ENCODE data around the gene KCTD17.

The KCTD17 gene

DNA sequence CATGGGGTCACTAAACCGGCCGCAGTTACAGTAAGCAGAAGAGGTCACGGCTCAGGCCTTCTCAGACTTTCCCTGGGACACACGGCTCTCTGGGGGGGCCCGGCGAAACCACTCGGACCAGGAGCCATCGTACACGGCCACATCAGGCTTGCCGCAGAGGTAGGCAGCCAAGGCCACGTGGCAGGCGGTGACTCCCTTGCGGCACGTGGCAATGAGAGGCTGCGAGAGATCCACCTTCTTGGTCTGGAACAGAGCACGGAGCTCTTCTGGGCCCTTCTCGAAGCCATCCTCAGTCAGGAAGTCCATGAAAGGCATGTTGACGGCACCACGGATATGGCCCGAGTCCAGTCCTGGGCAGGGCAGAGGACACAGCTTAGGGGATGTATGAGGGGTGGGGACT is 40.6 kb upstream of the KCTD17 start:
- TF ChIP-seq, protein P1, sequence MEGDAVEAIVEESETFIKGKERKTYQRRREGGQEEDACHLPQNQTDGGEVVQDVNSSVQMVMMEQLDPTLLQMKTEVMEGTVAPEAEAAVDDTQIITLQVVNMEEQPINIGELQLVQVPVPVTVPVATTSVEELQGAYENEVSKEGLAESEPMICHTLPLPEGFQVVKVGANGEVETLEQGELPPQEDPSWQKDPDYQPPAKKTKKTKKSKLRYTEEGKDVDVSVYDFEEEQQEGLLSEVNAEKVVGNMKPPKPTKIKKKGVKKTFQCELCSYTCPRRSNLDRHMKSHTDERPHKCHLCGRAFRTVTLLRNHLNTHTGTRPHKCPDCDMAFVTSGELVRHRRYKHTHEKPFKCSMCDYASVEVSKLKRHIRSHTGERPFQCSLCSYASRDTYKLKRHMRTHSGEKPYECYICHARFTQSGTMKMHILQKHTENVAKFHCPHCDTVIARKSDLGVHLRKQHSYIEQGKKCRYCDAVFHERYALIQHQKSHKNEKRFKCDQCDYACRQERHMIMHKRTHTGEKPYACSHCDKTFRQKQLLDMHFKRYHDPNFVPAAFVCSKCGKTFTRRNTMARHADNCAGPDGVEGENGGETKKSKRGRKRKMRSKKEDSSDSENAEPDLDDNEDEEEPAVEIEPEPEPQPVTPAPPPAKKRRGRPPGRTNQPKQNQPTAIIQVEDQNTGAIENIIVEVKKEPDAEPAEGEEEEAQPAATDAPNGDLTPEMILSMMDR (IDR thresholded peaks at IDR 0.05; ENCODE audit: low read depth, low read length) = no peak
- DNase-seq (ENCODE audit: extremely low read depth, low read depth) = no peak

- DNase-seq (ENCODE audit: extremely low read depth, low read depth) = no peak
- TF ChIP-seq, protein P1 (IDR thresholded peaks at IDR 0.05; ENCODE audit: low read depth, low read length) = no peak
These were observed 40.1 kb upstream of the KCTD17 start for GRCh38 chr22:37011472-37011871.

DNA sequence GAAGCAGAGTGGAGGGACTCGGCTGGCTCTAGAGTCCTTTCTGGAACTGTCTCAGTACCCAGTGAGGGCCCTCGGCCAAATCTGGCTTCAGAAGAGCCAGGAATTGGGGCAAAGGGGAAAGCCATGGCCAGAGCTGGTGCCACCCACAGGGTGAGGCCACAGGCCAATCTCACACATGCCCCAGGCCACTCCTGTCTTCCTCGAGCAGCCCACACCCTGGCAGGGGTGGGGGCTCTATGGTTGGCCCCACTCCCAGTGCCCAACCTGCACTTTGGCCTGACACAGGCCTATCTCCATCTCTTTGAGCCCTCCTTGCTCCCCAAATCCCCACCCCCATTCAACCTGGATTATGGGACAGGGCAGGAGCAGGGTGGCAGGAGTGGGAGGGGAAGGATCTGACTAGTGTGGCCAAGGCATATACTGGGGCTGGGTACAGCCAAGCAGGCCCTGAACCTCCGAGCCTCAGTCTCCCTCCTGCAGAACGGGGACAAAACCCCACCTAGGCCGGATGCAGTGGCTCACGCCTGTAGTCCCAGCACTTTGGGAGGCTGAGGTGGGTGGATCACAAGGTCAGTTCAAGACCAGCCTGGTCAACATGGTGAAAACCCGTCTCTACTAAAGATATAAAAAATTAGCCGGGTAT is 39.2 kb upstream of the KCTD17 start:
- TF ChIP-seq, protein P1 (IDR thresholded peaks at IDR 0.05; ENCODE audit: low read depth, low read length) = no peak
- DNase-seq (ENCODE audit: extremely low read depth, low read depth) = no peak

DNA sequence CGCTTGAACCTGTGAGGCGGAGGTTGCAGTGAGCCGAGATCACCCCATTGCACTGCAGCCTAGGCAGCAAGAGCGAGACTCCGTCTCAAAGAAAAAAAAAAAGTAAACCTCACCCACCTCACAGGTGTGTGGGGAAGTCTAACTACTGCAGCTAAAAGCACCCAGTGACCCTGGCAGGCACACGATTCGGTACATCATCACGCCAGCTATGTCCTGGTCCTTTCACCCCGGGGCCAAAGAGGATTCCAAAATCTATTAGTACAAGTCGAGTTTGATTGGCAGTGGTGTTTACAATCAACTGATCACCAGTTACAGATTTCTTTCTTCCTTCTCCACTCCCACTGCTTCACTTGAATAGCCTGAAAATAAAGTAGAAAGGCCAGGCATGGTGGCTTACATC is 38.6 kb upstream of the KCTD17 start:
- TF ChIP-seq, protein P1 (IDR thresholded peaks at IDR 0.05; ENCODE audit: low read depth, low read length) = no peak
- DNase-seq (ENCODE audit: extremely low read depth, low read depth) = no peak

- TF ChIP-seq, protein P1 (IDR thresholded peaks at IDR 0.05; ENCODE audit: low read depth, low read length) = no peak
- DNase-seq (ENCODE audit: extremely low read depth, low read depth) = no peak
These were observed 37.1 kb upstream of the KCTD17 start for GRCh38 chr22:37014415-37014806.

DNA sequence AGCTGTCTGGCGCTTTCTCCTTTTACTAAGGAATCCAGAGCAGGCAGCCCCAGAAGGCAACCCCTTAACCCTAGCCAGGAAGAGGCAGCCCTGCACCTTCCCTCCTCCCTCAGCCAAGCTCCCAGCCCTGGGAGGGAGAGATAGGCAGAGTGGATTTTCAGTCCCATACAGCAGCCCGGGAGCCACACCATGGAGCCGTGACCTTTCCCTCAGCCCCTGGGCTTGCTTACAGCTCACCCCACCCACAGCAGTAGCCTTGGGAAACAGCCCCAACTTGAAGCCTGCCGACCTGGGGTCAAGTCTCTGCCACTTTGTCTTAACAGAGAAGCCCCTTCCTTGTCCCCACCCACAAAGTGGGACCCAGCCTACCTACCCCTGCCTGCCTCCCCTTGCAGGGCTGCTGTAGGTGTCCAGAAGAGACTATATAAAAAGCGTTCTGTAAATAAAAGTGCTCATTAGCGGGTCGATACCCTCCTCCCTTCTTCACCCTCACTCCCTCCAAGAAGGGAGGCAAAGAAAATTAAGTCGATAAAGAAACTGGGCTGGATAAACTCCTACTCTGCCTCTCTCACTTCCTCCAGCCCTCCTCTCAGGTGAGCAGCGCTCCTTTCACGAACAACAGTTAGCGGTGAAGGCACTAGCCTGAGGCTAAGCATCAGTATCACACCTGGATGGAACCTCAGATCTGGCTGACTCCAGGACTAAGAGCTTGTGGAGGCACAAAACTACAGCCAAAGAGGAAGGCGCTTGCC is 36.5 kb upstream of the KCTD17 start:
- no peak for DNase-seq (ENCODE audit: extremely low read depth, low read depth)
- TF ChIP-seq, protein P1 (IDR thresholded peaks at IDR 0.05; ENCODE audit: low read depth, low read length) = no peak

DNA sequence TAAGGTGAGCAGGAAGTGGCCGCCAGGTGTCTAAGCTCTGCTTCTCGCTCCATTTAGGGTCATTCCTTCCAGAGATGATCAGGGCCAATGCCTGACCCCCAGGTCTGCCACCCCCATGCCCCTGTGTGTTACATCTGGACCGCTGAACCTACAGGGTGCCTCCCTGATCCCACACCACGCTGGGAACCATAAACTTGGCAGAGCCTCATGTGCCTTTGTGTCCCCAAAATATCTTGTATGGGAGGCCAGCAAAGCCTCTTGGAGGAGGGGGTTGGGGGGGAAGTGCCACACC is 36.0 kb upstream of the KCTD17 start:
- TF ChIP-seq, protein P1 (IDR thresholded peaks at IDR 0.05; ENCODE audit: low read depth, low read length) = no peak
- DNase-seq (ENCODE audit: extremely low read depth, low read depth) = no peak

Measured in AG09319 (cell line).